Measurements from ENCODE around the gene TP53TG5.
"Not testable (repeated sequence)": the region's sequence is repeated elsewhere in the genome, so short reads cannot be mapped to it uniquely, and the experiment has no call there.

The TP53TG5 gene

GRCh38 chr20:45366631-45367030 lies 11.5 kb downstream of the TP53TG5 start:
- DNase-seq (ENCODE audit: low read depth in 1 of 2, low spot score in 1 of 2), result no peak

- DNase-seq (ENCODE audit: low read depth in 1 of 2, low spot score in 1 of 2), result no peak
Observed at GRCh38 chr20:45366192-45366591, 11.9 kb downstream of the TP53TG5 start.

GRCh38 chr20:45365444-45365970 lies 12.6 kb downstream of the TP53TG5 start:
- DNase-seq (ENCODE audit: low read depth in 1 of 2, low spot score in 1 of 2), result no peak

GRCh38 chr20:45363611-45364492 lies 14.3 kb downstream of the TP53TG5 start:
- no peak for DNase-seq (ENCODE audit: low read depth in 1 of 2, low spot score in 1 of 2)

- peak; percentile 97 to 99 for DNase-seq (ENCODE audit: low read depth in 1 of 2, low spot score in 1 of 2)
Observed at GRCh38 chr20:45362804-45363610, 15.1 kb downstream of the TP53TG5 start, which contains the start of gene SYS1. Gene SYS1 (plus strand): TSS chr20:45363156. CDS start chr20:45363532, 376 bp downstream.

- DNase-seq (ENCODE audit: low read depth in 1 of 2, low spot score in 1 of 2), result no peak
Observed at GRCh38 chr20:45361793-45362192, 16.3 kb downstream of the TP53TG5 start.

- no peak for DNase-seq (ENCODE audit: low read depth in 1 of 2, low spot score in 1 of 2)
Observed at GRCh38 chr20:45359406-45360148, 18.5 kb downstream of the TP53TG5 start.

GRCh38 chr20:45359069-45359405 lies 19.1 kb downstream of the TP53TG5 start:
- DNase-seq (ENCODE audit: low read depth in 1 of 2, low spot score in 1 of 2), result no peak

- no peak for DNase-seq (ENCODE audit: low read depth in 1 of 2, low spot score in 1 of 2)
Observed at GRCh38 chr20:45358282-45359068, 19.6 kb downstream of the TP53TG5 start.

- no peak for DNase-seq (ENCODE audit: low read depth in 1 of 2, low spot score in 1 of 2)
Observed at GRCh38 chr20:45355209-45356084, 22.7 kb downstream of the TP53TG5 start.

GRCh38 chr20:45354423-45355208 lies 23.5 kb downstream of the TP53TG5 start:
- no peak for DNase-seq (ENCODE audit: low read depth in 1 of 2, low spot score in 1 of 2)

GRCh38 chr20:45353746-45354145 lies 24.4 kb downstream of the TP53TG5 start:
- DNase-seq (ENCODE audit: low read depth in 1 of 2, low spot score in 1 of 2), result no peak

- no peak for DNase-seq (ENCODE audit: low read depth in 1 of 2, low spot score in 1 of 2)
Observed at GRCh38 chr20:45352729-45353128, 25.4 kb downstream of the TP53TG5 start.

- DNase-seq (ENCODE audit: low read depth in 1 of 2, low spot score in 1 of 2), result not testable (repeated sequence)
Observed at GRCh38 chr20:45350795-45351194, 27.3 kb downstream of the TP53TG5 start.

- no peak for DNase-seq (ENCODE audit: low read depth in 1 of 2, low spot score in 1 of 2)
Observed at GRCh38 chr20:45350217-45350616, 27.9 kb downstream of the TP53TG5 start.

GRCh38 chr20:45347936-45348778 lies 30.0 kb downstream of the TP53TG5 start, which contains the start of gene SDC4:
Gene SDC4 (minus strand): TSS chr20:45348424. CDS start chr20:45348384, 40 bp downstream.
- DNase-seq (ENCODE audit: low read depth in 1 of 2, low spot score in 1 of 2), result peak; percentile 12 to 51

GRCh38 chr20:45347297-45347935 lies 30.7 kb downstream of the TP53TG5 start:
- DNase-seq (ENCODE audit: low read depth in 1 of 2, low spot score in 1 of 2), result no peak

All from activated T-helper 1 cell treated with anti-CD3 and anti-CD28 coated beads, Interleukin-2, amount 50 U/mL, for 16 hours (primary cell).